ENCODE measurements around the gene FAM3C.

DNA sequence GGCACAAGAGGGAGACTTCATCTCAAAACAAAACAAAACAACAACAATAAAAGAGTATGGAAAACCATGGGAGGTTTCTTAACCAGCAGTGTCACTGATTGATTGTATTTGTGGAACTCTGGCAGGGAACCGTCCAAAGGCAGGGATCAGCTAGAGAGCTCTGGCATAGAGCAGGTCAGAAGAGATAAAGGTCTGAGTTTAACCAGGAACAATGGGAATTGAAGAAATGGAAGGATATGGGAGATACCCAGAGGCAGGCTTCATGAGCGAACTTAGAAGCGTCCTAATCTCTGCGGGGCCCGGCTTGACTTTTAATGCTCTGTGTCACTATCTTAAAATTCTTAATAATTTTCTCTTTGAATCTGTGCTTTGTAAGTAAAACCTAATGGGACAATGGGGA, 10.4 kb upstream of the FAM3C start:
- TF ChIP-seq, protein P1, sequence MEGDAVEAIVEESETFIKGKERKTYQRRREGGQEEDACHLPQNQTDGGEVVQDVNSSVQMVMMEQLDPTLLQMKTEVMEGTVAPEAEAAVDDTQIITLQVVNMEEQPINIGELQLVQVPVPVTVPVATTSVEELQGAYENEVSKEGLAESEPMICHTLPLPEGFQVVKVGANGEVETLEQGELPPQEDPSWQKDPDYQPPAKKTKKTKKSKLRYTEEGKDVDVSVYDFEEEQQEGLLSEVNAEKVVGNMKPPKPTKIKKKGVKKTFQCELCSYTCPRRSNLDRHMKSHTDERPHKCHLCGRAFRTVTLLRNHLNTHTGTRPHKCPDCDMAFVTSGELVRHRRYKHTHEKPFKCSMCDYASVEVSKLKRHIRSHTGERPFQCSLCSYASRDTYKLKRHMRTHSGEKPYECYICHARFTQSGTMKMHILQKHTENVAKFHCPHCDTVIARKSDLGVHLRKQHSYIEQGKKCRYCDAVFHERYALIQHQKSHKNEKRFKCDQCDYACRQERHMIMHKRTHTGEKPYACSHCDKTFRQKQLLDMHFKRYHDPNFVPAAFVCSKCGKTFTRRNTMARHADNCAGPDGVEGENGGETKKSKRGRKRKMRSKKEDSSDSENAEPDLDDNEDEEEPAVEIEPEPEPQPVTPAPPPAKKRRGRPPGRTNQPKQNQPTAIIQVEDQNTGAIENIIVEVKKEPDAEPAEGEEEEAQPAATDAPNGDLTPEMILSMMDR (IDR thresholded peaks at IDR 0.05), result no peak
- TF ChIP-seq EZH2 (IDR thresholded peaks at IDR 0.05; ENCODE audit: borderline replicate concordance, insufficient read depth, low read depth, low read length, poor library complexity, severe bottlenecking), result no peak

All from B cell (primary cell).